HepG2 (cell line): ENCODE data around the gene JAKMIP3. TPM values are rescaled to one million over a fixed set of nuclear protein-coding genes. Genes with fewer than 3 reads are reported as not detected.

Source experiments
- ATAC-seq: fragments of 200-7000 bp; cut with Tn5 transposase; 3 replicates; pipeline ENCODE4 v1.9.1; 2020; ENCODE audit warnings: mild to moderate bottlenecking, moderate library complexity
- BruUV-seq: library from RNA; stranded (reverse); fragments of 400-500 nt; replicated peaks from 2 replicates; lab custom pipeline; 2021; lab: Mats Ljungman, UMichigan
- CTCF ChIA-PET: fragments of 300-600 bp; formaldehyde crosslinking; extraction: SDS; loops from one replicate; lab custom pipeline; 2021; ENCODE audit warnings: low total read pairs, inconsistent platforms, low intra/inter-chr PET ratio; lab: Yijun Ruan, JAX
- POLR2A ChIA-PET: fragments of 350-600 bp; sonication (Branson Sonifier 250); formaldehyde crosslinking; loops from one replicate; lab custom pipeline; 2020; ENCODE audit warnings: antibody characterized with exemption, inconsistent platforms; lab: Yijun Ruan, JAX
- DNase-seq: peaks from one replicate; pipeline ENCODE4 v3.0.0-alpha.2; 2015; ENCODE audit warnings: low spot score
- FAIRE-seq: peaks from 3 replicates; lab custom pipeline; 2011; peaks lifted over from hg19 to GRCh38; lab: Jason Lieb, UNC
- H2AFZ ChIP-seq: one replicate; pipeline ENCODE4 v1.6.1; 2011; ENCODE audit warnings: low read length, inconsistent platforms
- H3K27ac ChIP-seq: fragments of 300-600 bp; 3 replicates; pipeline ENCODE4 v1.8.0; 2011; ENCODE audit warnings: mixed run types, mild to moderate bottlenecking, mixed read lengths, low read length, inconsistent platforms; ENCODE audit not compliant: insufficient read depth; ENCODE audit errors: extremely low read length
- H3K27me3 ChIP-seq, 2 experiments: fragments of 200-600 bp in 1 of 2; 2 replicates in 1 of 2; 3 replicates in 1 of 2; pipeline versions ENCODE4 v1.6.0 to v1.8.0; 2011; ENCODE audit warnings: low read length in 2 of 2, mild to moderate bottlenecking in 2 of 2, moderate library complexity in 2 of 2, inconsistent platforms in 1 of 2; ENCODE audit not compliant: insufficient read depth in 2 of 2, control insufficient read depth in 1 of 2
- H3K36me3 ChIP-seq, 2 experiments: fragments of 200-600 bp in 1 of 2; replicated peaks in 1 of 2; 2 replicates in 1 of 2; 3 replicates in 1 of 2; pipeline versions ENCODE4 v1.5.1 to v1.8.0; 2011; ENCODE audit warnings: low read length in 2 of 2, inconsistent platforms in 1 of 2; ENCODE audit not compliant: insufficient read depth in 2 of 2, control insufficient read depth in 1 of 2
- H3K4me1 ChIP-seq: 2 replicates; pipeline ENCODE4 v1.5.1; 2012; ENCODE audit warnings: low read length, inconsistent platforms; ENCODE audit not compliant: insufficient read depth
- H3K4me2 ChIP-seq: 2 replicates; pipeline ENCODE4 v1.6.0; 2011; ENCODE audit warnings: low read depth, low read length, inconsistent platforms
- H3K4me3 ChIP-seq, 3 experiments: fragments of 200-600 bp in 1 of 3; sonication (generic), shearing (Covaris generic) in 1 of 3; replicated peaks in 1 of 3; 2 replicates each; pipeline ENCODE4 v1.5.1; 2011 to 2016; ENCODE audit warnings: low read length in 3 of 3, inconsistent platforms in 2 of 3, low read depth in 2 of 3, mild to moderate bottlenecking in 2 of 3, control low read depth in 1 of 3, mixed read lengths in 1 of 3; ENCODE audit not compliant: insufficient read depth in 1 of 3
- H3K79me2 ChIP-seq: one replicate; pipeline ENCODE4 v1.6.1; 2011; ENCODE audit warnings: low read length, inconsistent platforms; ENCODE audit not compliant: insufficient read depth
- H3K9ac ChIP-seq: 2 replicates; pipeline ENCODE4 v1.6.0; 2011; ENCODE audit warnings: mild to moderate bottlenecking, low read depth, low read length, inconsistent platforms; ENCODE audit not compliant: insufficient read depth
- H3K9me3 ChIP-seq: 2 replicates; pipeline ENCODE4 v1.5.1; 2012; ENCODE audit warnings: mild to moderate bottlenecking, low read length
- H4K20me1 ChIP-seq: 2 replicates; pipeline ENCODE4 v1.6.0; 2011; ENCODE audit warnings: inconsistent platforms, mild to moderate bottlenecking, low read length, moderate library complexity; ENCODE audit not compliant: insufficient read depth
- ATF7 ChIP-seq, 2 experiments: fragments of 450-650 bp in 1 of 2; sonication (generic) in 1 of 2; formaldehyde crosslinking in 1 of 2; IDR thresholded peaks; 2 replicates each; pipeline versions ENCODE4 v1.4.0 to v1.6.1; 2016 to 2020; ENCODE audit warnings: antibody characterized with exemption in 1 of 2, mild to moderate bottlenecking in 1 of 2, missing genetic modification reagents in 1 of 2
- KAT8 ChIP-seq: IDR thresholded peaks from 2 replicates; pipeline ENCODE4 v1.6.1; 2016; ENCODE audit warnings: missing genetic modification reagents, missing compliant biosample characterization
- MLX ChIP-seq: IDR thresholded peaks from 2 replicates; pipeline ENCODE4 v1.6.1; 2016
- ZBED4 ChIP-seq: sonication (generic); formaldehyde crosslinking; IDR thresholded peaks from 2 replicates; pipeline ENCODE4 v1.4.0; 2020; ENCODE audit warnings: missing genetic modification reagents, borderline replicate concordance
- ZNF232 ChIP-seq: sonication (generic); formaldehyde crosslinking; IDR thresholded peaks from 2 replicates; pipeline ENCODE4 v1.4.0; 2020; ENCODE audit warnings: missing genetic modification reagents, borderline replicate concordance
- ZNF549 ChIP-seq: sonication (generic); formaldehyde crosslinking; IDR thresholded peaks from 2 replicates; pipeline ENCODE4 v1.5.0; 2020; ENCODE audit warnings: missing genetic modification reagents
- ZNF800 ChIP-seq: sonication (generic); formaldehyde crosslinking; IDR thresholded peaks from 2 replicates; pipeline ENCODE4 v1.4.0; 2020; ENCODE audit warnings: missing genetic modification reagents
- WGBS: methylation state at CpG from one replicate; pipeline ENCODE4 v1.1.6; 2017; ENCODE audit warnings: low lambda C conversion rate; 5-methylcytosine and 5-hydroxymethylcytosine counted together
- in situ Hi-C: cut with HindIII; loops from 2 replicates; pipeline ENCODE4 v1.10.0; 2017; ENCODE audit warnings: low pct_unique_long_range_greater_than_20kb; ENCODE audit not compliant: extremely low pct_ligation_motif_present
- intact Hi-C: fragments of 100-400 bp; cut with micrococcal nuclease; formaldehyde crosslinking; loops from one replicate; pipeline ENCODE4 v1.10.0; 2022; ENCODE audit not compliant: unreplicated experiment
- polyA plus RNA-seq, 8 experiments: library from polyadenylated mRNA; depleted of rRNA in 3 of 8; stranded (reverse) in 7 of 8; unstranded in 1 of 8; fragments of >200 nt; fragmentation: Illumina TruSeq in 4 of 8; extraction: Trizol in 4 of 8; gene quantifications; 2 replicates each; pipeline versions ENCODE4 v1.2.1 to v1.2.3, GENCODE V29; 2011 to 2016; ENCODE audit warnings: low read depth in 4 of 8, missing spikeins in 1 of 8, mixed read lengths in 1 of 8; ENCODE audit not compliant: insufficient read depth in 1 of 8
- total RNA-seq, 5 experiments: library from RNA; depleted of rRNA; stranded (reverse); fragments of >200 nt; fragmentation: Illumina TruSeq; extraction: Trizol; gene quantifications; 2 replicates each; pipeline ENCODE4 v1.2.3, GENCODE V29; 2016; ENCODE audit warnings: low read depth in 1 of 5

The JAKMIP3 gene
- total and polyA plus RNA-seq, 2 of the 13 experiments (the other 11 are each of a cell fraction or from before 2014, with no cell fraction given), result 0.03 to 0.11 TPM

GRCh38 chr10:132056663-132057062 lies 9.1 kb upstream of the JAKMIP3 start:
- in situ Hi-C loops (no loop called here), intact Hi-C loops (no loop called here)
- TF ChIP-seq ZNF800 (no peak), ZNF232 (CRISPR knock-in tag) (no peak), MLX (CRISPR knock-in tag) (no peak), ZNF549 (CRISPR knock-in tag) (no peak), ATF7 (IDR thresholded peaks at IDR 0.05) (no peak), ATF7 (CRISPR knock-in tag; IDR thresholded peaks at IDR 0.05) (no peak), ZBED4 (CRISPR knock-in tag) (no peak), KAT8 (CRISPR knock-in tag) (no peak)
- Histone ChIP-seq H2AFZ (no peak overlapping the region), H3K27ac (no peak overlapping the region), H4K20me1 (no peaks in the 10 kb centered on the region), H3K9ac (no peak overlapping the region), H3K9me3 (peaks cover 19% of the 10 kb centered on the region), H3K4me2 (no peak overlapping the region), H3K4me3 (no peak overlapping the region), H3K4me1 (no peaks in the 10 kb centered on the region), H3K27me3 (peaks cover 4 to 32% of the 10 kb centered on the region in 2 experiments; a peak in 4 of 5 replicates), H3K36me3 (no peaks in the 10 kb centered on the region), H3K79me2 (no peaks in the 10 kb centered on the region)
- no peak for ATAC-seq
- CTCF ChIA-PET, result no interaction called here
- FAIRE-seq, result no peak
- no TSS peak for BruUV-seq
- 33% methylated on average over 1 of the region's 9 CpGs for WGBS
- POLR2A ChIA-PET, result no interaction called here
- no peak for DNase-seq
